HL-60 (cell line): Measurements from ENCODE around the gene AK4.

Experiments
- DNase-seq, 2 experiments: peaks; one replicate each; pipeline ENCODE4 v3.0.0-alpha.2; 2010 to 2020; ENCODE audit warnings: low read depth in 1 of 2, low spot score in 1 of 2
- H3K27ac ChIP-seq: fragments of 250-450 bp; sonication (Bioruptor Pico); replicated peaks from 2 replicates; pipeline ENCODE4 v1.5.1; 2020; ENCODE audit warnings: mild to moderate bottlenecking, moderate library complexity
- H3K27me3 ChIP-seq: fragments of 250-450 bp; sonication (Bioruptor Pico); 2 replicates; pipeline ENCODE4 v1.5.1; 2021; ENCODE audit warnings: mild to moderate bottlenecking, moderate library complexity; ENCODE audit not compliant: insufficient read depth, poor library complexity, severe bottlenecking
- H3K4me3 ChIP-seq: replicated peaks from 2 replicates; pipeline ENCODE4 v1.5.1; 2011; ENCODE audit warnings: mild to moderate bottlenecking, control low read depth, low read length; ENCODE audit not compliant: insufficient read depth
- CTCF ChIP-seq: IDR thresholded peaks from one replicate; pipeline ENCODE4 v1.5.1; 2011; ENCODE audit warnings: low read length, control low read depth, inconsistent platforms; ENCODE audit not compliant: insufficient read depth
- GABPA ChIP-seq: IDR thresholded peaks from 2 replicates; pipeline ENCODE4 v1.6.1; 2012; ENCODE audit warnings: low read depth
- POLR2AphosphoS5 ChIP-seq: IDR thresholded peaks from 2 replicates; pipeline ENCODE4 v1.6.1; 2012; ENCODE audit warnings: low read depth
- REST ChIP-seq: IDR thresholded peaks from 2 replicates; pipeline ENCODE4 v1.6.1; 2012; ENCODE audit warnings: low read depth; ENCODE audit not compliant: insufficient replicate concordance
- SPI1 ChIP-seq: IDR thresholded peaks from 2 replicates; pipeline ENCODE4 v1.6.1; 2012; ENCODE audit warnings: low read depth, mild to moderate bottlenecking, borderline replicate concordance

AK4 gene

GRCh38 chr1:65247419-65248359, 99.7 kb downstream of the AK4 start:
- no peak overlapping the region for H3K27ac ChIP-seq
- DNase-seq, result no peak
- peaks cover 2% of the 10 kb centered on the region for H3K27me3 ChIP-seq
- no peak overlapping the region for H3K4me3 ChIP-seq
- TF ChIP-seq GABPA, result no peak
- no peak for TF ChIP-seq CTCF
- TF ChIP-seq REST, result no peak
- TF ChIP-seq SPI1, result no peak
- TF ChIP-seq POLR2AphosphoS5, result no peak

GRCh38 chr1:65250826-65251225, 102.8 kb downstream of the AK4 start:
- no peak for DNase-seq
- Histone ChIP-seq H3K4me3 (no peak overlapping the region), H3K27me3 (peaks cover 12% of the 10 kb centered on the region), H3K27ac (no peak overlapping the region)
- TF ChIP-seq REST (no peak), POLR2AphosphoS5 (no peak), CTCF (no peak), GABPA (no peak), SPI1 (no peak)

- DNase-seq, result no peak
- Histone ChIP-seq H3K4me3 (peak overlapping the region; percentile 45), H3K27me3 (peaks cover 17% of the 10 kb centered on the region), H3K27ac (no peak overlapping the region)
- TF ChIP-seq SPI1, result no peak
- no peak for TF ChIP-seq POLR2AphosphoS5
- no peak for TF ChIP-seq CTCF
- no peak for TF ChIP-seq GABPA
- no peak for TF ChIP-seq REST
These were observed 105.9 kb downstream of the AK4 start for GRCh38 chr1:65253800-65254319.
